Activated B cell treated with CpG ODN at 0.5 μM for 24 hours (primary cell): ENCODE data around the gene MAP2K7. TPM values are rescaled to one million over a fixed set of nuclear protein-coding genes. Genes with fewer than 3 reads are reported as not detected.
A peak's percentile ranks its signal among the peaks of the same experiment; 100 is the strongest.

ENCODE experiments used
- ATAC-seq: fragments of 200-7000 bp; cut with Tn5 transposase; one replicate; pipeline ENCODE4 v1.10.0; 2021; ENCODE audit warnings: low read depth, mild to moderate bottlenecking, moderate library complexity
- CTCF ChIA-PET: fragments of 350-600 bp; sonication (Branson Sonifier 250); formaldehyde crosslinking; loops from one replicate; lab custom pipeline; 2021; ENCODE audit warnings: antibody characterized with exemption; lab: Charles Lee
- POLR2A ChIA-PET: fragments of 350-600 bp; sonication (Branson Sonifier 250); formaldehyde crosslinking; loops from one replicate; lab custom pipeline; 2021; ENCODE audit warnings: antibody characterized with exemption; lab: Charles Lee
- DNase-seq: peaks from one replicate; pipeline ENCODE4 v3.0.0; 2022
- H3K27ac Mint-ChIP-seq: one replicate; pipeline ENCODE4 v1.8.0; 2020; ENCODE audit warnings: mixed read lengths
- H3K27me3 Mint-ChIP-seq: one replicate; pipeline ENCODE4 v1.8.0; 2021; ENCODE audit warnings: mixed read lengths
- H3K36me3 Mint-ChIP-seq: one replicate; pipeline ENCODE4 v1.8.0; 2021; ENCODE audit warnings: low read depth, mixed read lengths
- H3K4me1 Mint-ChIP-seq: one replicate; pipeline ENCODE4 v1.8.0; 2021; ENCODE audit warnings: mixed read lengths
- H3K4me3 Mint-ChIP-seq: one replicate; pipeline ENCODE4 v1.8.0; 2020; ENCODE audit warnings: mild to moderate bottlenecking, mixed read lengths
- H3K9me3 Mint-ChIP-seq: one replicate; pipeline ENCODE4 v1.8.0; 2020; ENCODE audit warnings: mixed read lengths
- intact Hi-C: fragments of 100-400 bp; cut with micrococcal nuclease; formaldehyde crosslinking; loops from one replicate; pipeline ENCODE4 v1.15.1; 2024
- total RNA-seq: library from RNA; stranded (reverse); gene quantifications from 2 replicates; pipeline ENCODE4 v1.2.3, GENCODE V29; 2022
- TF ChIP-seq, protein P1 (sequence below): fragments of 200-600 bp; IDR thresholded peaks from one replicate; pipeline ENCODE4 v1.8.0; 2022; ENCODE audit warnings: antibody characterized with exemption, mild to moderate bottlenecking

Gene MAP2K7
- total RNA-seq, 1 donor from 2014 or later: 52.8 TPM

DNA sequence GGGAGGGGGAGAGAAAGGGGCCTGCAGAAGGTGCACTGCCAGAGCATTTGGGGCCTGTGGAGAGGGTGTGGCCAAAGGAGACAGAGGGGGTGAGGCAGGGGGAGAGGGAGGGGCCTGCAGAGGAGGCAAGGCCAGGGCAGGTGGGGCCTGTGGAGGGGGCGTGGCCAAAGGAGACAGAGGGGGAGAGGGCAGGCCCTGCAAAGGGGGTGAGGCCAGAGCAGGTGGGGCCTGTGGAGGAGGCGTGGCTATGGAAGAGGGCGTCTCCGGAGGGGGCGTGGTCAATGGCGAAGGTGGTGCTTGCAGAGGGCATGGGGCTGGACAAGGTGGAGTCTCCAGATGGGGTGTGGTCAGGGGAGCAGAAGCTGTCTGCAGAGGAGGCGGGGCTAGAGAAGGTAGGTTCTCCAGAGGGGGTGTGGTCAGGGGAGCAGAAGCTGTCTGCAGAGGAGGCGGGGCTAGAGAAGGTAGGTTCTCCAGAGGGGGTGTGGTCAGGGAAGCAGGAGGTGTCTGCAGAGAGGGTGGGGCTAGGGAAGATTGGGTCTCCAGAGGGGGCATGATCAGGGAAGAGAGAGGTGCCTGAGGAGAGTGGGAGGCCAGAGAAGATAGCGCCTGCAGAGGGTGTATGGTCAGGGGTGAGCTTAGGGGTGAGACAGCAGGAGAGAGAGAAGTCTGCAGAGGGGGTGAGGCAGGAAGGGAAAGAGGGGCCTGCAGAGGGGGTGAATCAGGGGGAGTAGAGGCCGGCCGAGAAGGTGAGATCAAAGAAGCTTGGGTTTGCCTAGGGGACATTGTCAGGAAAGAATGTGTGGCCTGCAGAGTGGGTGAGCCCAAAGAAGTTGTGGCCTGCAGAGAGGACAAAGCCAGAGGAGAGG lies 32.9 kb upstream of the MAP2K7 start:
- CTCF ChIA-PET: interaction anchor here (0.7 kb wide), 1 partner anchor 140 kb away, joined by 3 read pairs; no protein-coding TSS in a partner anchor

DNA sequence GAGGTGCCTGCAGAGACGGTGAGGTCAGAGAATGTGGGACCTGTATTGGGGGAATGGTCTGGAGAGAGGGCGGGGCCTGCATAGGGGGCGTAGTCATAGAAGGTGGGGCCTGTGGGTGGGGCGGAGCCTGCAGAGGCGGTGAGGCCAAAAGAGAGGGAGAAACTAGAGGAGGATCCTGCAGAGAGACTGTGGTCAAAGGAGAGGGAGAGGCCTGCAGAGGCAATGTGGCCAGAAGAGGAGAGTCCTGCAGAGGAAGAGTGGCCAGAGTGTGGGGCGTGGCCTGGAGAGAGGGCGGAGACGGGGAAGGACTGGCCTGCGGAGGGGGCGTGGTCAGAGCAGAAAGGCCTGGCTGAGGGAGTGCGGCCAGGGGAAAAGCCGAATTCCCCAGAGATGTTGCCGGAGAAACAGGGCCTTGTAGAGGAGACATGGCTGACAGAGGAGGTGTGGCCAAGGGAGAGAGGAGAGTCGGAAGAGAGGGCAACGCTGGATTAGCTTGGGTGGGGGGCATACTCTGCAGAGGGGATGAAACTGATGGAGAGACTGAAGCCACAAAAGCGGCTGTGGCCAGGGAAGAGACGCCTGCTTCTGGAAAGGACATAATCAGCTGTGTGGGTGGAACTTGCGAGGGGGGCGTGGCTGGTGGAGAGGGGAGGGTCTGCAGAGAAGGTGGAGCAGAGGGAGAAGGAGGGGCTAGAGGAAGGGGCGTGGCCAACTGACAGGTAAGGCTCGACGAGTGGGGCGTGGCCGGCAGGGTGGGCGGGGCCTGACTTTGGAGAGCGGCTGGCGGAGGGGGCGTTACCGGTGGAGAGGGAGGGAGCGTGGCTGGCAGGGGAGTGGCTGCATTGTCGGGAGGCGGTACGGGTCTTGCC lies 32.0 kb upstream of the MAP2K7 start:
- ChIA-PET CTCF (no interaction called here), POLR2A (no interaction called here)
- TF ChIP-seq, protein P1, sequence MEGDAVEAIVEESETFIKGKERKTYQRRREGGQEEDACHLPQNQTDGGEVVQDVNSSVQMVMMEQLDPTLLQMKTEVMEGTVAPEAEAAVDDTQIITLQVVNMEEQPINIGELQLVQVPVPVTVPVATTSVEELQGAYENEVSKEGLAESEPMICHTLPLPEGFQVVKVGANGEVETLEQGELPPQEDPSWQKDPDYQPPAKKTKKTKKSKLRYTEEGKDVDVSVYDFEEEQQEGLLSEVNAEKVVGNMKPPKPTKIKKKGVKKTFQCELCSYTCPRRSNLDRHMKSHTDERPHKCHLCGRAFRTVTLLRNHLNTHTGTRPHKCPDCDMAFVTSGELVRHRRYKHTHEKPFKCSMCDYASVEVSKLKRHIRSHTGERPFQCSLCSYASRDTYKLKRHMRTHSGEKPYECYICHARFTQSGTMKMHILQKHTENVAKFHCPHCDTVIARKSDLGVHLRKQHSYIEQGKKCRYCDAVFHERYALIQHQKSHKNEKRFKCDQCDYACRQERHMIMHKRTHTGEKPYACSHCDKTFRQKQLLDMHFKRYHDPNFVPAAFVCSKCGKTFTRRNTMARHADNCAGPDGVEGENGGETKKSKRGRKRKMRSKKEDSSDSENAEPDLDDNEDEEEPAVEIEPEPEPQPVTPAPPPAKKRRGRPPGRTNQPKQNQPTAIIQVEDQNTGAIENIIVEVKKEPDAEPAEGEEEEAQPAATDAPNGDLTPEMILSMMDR: no peak
- intact Hi-C loops: no loop called here
- DNase-seq: peak; percentile 57
- H3K27ac Mint-ChIP-seq: no peak overlapping the region
- ATAC-seq: peak; percentile 2
- peaks cover 24% of the 10 kb centered on the region for H3K27me3 Mint-ChIP-seq
- peak overlapping the region; percentile 33 for H3K4me3 Mint-ChIP-seq
- H3K4me1 Mint-ChIP-seq: peaks cover 37% of the 10 kb centered on the region
- H3K36me3 Mint-ChIP-seq: no peaks in the 10 kb centered on the region
- H3K9me3 Mint-ChIP-seq: peaks cover 3% of the 10 kb centered on the region

More for the DNA sequence above, 32.9 kb upstream of the MAP2K7 start:
- DNase-seq: no peak
- H3K36me3 Mint-ChIP-seq: no peaks in the 10 kb centered on the region
- POLR2A ChIA-PET: interaction anchor here (0.5 to 0.7 kb wide), 2 partner anchors 28 to 609 kb away, joined by 4 to 9 read pairs; no protein-coding TSS in a partner anchor
- H3K27me3 Mint-ChIP-seq: peaks cover 22% of the 10 kb centered on the region
- ATAC-seq: no peak
- TF ChIP-seq, protein P1: no peak
- H3K27ac Mint-ChIP-seq: no peak overlapping the region
- H3K4me1 Mint-ChIP-seq: peaks cover 37% of the 10 kb centered on the region
- H3K4me3 Mint-ChIP-seq: peak overlapping the region; percentile 33
- peaks cover 3% of the 10 kb centered on the region for H3K9me3 Mint-ChIP-seq
- intact Hi-C loops: no loop called here

DNA sequence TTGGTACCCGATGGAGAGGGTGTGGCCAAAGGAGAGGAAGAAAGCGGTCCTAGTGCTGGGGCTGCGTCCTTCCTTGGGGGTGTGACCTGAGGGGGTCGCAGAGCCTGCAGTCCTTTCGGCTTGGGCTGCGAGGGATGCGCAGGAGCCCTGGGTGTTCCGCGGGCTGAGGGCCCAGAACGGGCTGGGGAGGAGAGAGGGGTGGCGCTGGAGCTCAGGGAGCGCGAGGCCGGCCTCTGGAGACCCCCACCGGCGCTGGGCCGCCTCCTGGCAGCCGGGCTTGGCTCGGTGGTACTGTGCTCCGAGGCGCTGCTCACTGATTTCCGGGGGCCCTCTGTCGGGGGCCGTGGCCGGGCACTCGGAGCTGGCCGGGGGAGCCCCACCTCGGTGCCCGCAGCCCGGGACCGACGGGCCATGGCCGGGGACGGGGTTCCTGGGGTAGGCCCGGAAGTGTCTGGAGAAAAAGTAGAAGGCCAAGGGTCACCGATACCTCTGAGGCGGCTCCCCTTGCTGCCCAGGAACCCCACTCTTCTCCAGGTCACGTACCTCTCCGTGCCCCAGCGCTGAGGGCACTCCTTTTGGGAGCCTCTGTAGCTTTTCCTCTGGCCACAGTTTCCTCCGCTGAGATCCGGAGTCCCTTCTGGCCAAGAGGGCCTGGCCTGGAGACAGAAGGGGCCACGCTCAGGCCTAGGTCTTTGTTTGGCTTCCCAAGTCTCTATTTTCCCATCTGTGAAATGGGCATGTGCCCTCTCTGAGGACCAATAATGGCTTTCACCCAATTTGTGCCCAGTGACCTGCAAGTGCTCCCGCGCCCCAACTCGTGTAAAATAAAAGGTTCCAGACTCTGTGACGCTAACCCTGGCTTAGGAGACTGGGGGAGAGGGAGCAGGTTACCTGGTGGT lies 31.1 kb upstream of the MAP2K7 start:
- POLR2A ChIA-PET: interaction anchor here (0.6 kb wide), 1 partner anchor 380 kb away, joined by 3 read pairs; no protein-coding TSS in a partner anchor

DNA sequence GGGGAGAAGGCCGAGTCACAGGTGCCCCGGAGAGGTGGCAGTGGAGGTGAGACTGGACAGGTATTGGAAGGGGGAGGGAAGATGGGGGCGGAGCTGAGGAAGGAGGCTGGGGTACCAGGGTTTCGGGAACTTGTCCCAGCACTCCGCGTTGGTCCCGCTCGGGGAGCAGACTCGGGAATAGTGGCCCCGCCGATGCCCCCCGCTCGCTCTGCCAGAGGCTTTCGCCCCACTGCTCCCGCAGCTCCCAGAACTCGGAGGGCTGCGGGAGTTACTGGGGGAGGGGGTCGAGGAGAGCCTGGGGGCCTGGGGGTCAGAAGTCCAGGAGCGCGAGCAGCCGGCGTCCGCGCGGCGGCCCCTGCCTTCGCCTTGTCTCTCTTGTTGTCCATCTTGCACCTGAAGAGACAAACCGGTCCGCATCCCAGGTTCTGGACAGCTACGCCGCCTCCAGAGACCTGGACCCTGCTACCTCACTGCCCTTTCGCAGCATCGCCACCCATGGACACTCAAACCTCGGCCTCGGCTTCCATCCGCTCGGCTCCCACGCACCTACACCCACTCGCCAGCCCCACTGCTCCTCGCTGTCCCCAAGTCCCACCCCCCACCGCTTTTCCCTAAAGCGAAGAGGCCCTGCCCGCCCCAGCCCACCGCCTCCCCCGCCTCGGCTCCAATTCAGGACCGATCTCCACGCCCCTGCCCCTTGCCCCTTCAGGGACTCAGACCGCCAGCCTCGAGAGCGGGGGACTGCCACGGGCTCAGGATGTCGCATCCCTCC lies 30.2 kb upstream of the MAP2K7 start:
- TF ChIP-seq, protein P1: no peak
- Mint-ChIP-seq H3K4me1 (peaks cover 33% of the 10 kb centered on the region), H3K27me3 (peaks cover 24% of the 10 kb centered on the region), H3K9me3 (peaks cover 3% of the 10 kb centered on the region), H3K27ac (no peak overlapping the region), H3K4me3 (peak overlapping the region; percentile 58), H3K36me3 (no peaks in the 10 kb centered on the region)
- intact Hi-C loops: no loop called here
- ATAC-seq (no peak), DNase-seq (no peak)
- ChIA-PET CTCF (no interaction called here), POLR2A (no interaction called here)

More for the DNA sequence above, 31.1 kb upstream of the MAP2K7 start:
- Mint-ChIP-seq H3K27me3 (peaks cover 24% of the 10 kb centered on the region), H3K4me3 (no peak overlapping the region), H3K36me3 (no peaks in the 10 kb centered on the region), H3K27ac (no peak overlapping the region), H3K4me1 (peaks cover 37% of the 10 kb centered on the region), H3K9me3 (peaks cover 3% of the 10 kb centered on the region)
- ATAC-seq (no peak), DNase-seq (no peak)
- TF ChIP-seq, protein P1: no peak
- intact Hi-C loops: no loop called here
- CTCF ChIA-PET: no interaction called here
